Fibroblast of mammary gland (primary cell): ENCODE data around the gene SHB.
A peak's percentile ranks its signal among the peaks of the same experiment; 100 is the strongest.

Experiments used
- DNase-seq: peaks from one replicate; pipeline ENCODE4 v3.0.0-alpha.2; 2010; ENCODE audit warnings: low read depth
- H3K4me3 ChIP-seq: 2 replicates; pipeline ENCODE4 v1.5.1; 2011; ENCODE audit warnings: low read depth, mild to moderate bottlenecking, low read length, moderate library complexity; ENCODE audit not compliant: control insufficient read depth
- TF ChIP-seq, protein P1 (sequence below): conservative IDR thresholded peaks from 2 replicates; pipeline ENCODE4 v1.5.1; 2011; ENCODE audit warnings: low read depth, low read length, inconsistent platforms; ENCODE audit not compliant: control insufficient read depth, insufficient read depth

Gene SHB

DNA sequence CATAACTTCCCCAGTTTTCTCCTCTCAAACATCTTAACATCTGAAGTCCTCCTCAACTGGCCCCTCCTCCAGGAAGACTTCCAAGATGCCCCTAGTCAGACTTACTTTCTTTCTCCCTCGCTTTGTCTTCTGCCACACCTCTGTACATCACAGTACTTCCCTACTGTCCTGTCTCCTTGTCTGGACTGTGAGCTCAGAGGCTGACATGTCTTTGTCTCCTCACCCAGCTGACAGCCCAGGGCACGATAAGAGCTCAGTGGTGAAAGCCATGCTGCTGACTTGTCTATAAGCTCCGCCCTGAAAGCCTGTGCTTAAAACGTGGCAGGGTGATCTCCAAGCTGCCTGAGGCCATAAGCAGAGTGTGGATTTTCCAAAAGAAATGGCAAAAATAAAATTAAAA is 132.1 kb downstream of the SHB start:
- TF ChIP-seq, protein P1, sequence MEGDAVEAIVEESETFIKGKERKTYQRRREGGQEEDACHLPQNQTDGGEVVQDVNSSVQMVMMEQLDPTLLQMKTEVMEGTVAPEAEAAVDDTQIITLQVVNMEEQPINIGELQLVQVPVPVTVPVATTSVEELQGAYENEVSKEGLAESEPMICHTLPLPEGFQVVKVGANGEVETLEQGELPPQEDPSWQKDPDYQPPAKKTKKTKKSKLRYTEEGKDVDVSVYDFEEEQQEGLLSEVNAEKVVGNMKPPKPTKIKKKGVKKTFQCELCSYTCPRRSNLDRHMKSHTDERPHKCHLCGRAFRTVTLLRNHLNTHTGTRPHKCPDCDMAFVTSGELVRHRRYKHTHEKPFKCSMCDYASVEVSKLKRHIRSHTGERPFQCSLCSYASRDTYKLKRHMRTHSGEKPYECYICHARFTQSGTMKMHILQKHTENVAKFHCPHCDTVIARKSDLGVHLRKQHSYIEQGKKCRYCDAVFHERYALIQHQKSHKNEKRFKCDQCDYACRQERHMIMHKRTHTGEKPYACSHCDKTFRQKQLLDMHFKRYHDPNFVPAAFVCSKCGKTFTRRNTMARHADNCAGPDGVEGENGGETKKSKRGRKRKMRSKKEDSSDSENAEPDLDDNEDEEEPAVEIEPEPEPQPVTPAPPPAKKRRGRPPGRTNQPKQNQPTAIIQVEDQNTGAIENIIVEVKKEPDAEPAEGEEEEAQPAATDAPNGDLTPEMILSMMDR, result no peak
- H3K4me3 ChIP-seq, result no peak overlapping the region
- peak; percentile 76 for DNase-seq

DNA sequence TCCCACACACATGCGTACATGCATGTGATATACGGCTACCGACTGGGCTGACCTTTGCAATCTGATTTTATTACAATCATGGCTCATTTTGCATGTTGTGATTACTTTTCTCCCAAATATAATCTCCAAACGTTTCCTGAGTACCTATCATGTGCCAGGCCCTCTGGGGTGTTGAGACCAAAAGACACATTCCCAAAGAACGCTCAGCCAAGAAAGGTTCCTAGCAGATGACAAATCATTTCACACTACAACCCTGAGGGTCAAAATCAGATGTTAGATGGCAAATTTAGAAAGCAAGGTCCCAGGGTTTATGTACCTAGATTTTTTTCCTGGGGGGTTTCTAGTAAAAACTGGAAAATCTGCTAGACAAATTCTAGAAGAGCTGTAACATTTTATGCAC is 132.7 kb downstream of the SHB start:
- H3K4me3 ChIP-seq, result no peak overlapping the region
- TF ChIP-seq, protein P1, result no peak

DNA sequence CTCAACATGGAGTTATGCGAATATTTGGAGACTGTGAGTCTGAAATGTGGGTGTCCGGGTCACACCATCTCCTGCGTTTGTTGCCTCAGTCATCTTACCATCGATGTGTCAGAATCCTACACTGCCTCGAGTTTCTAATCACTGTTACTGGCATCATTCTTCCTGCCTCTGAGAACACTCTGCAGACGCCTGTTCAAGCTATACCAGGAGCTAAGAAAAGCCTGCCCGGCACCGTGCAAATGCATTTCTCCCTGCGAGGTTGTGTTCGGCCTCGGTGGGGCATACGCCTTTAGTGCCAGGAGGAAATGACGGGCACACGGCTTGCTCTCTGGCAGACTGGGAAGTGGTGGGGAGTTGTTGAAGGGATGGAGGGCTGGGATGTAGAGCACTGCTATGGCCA is 133.9 kb downstream of the SHB start:
- DNase-seq, result no peak
- H3K4me3 ChIP-seq, result no peak overlapping the region
- TF ChIP-seq, protein P1, result no peak

More for the DNA sequence above, 132.7 kb downstream of the SHB start:
- no peak for DNase-seq

DNA sequence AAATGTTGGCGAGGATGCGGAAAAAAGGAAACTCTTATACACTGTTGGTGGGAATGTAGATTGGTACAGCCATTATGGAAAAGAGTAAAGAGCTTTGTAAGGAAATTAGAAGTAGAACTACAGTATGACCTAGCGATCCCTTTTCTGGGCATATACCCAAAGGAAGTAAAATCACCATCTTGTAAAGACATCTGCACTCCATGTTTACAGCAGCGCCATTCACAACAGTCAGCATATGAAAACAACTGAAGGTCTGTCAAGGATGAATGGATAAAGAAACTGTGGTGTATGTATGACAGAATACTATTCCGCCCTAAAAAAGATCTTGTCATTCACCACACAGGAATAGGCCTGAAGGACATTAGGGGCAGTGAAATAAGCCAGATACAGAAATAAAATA is 137.4 kb downstream of the SHB start:
- TF ChIP-seq, protein P1, result no peak
- no peak overlapping the region for H3K4me3 ChIP-seq
- DNase-seq, result no peak

DNA sequence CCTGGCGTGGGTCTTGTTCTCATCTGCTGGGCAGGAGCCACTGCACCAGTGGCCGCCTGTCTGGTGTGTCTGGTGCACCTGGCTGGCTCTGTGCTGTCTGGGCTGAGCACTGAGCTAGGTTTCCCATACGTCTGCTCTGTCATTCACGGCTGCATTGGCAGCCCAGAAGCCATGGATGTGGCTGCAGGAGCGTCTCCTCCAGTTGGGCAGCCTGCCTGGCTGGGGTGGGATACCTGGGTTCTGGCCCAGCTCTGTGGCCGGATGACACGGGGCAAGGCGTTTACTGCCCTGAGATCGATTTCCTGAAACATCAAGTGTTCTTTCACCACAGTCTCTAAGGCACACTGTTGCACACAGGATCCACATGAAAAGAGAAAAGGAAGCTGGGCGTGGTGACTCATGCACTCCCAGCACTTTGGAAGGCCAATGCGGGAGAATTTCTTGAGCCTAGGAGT is 139.6 kb downstream of the SHB start:
- H3K4me3 ChIP-seq, result no peak overlapping the region
- peak; percentile 55 for DNase-seq
- TF ChIP-seq, protein P1, result no peak

DNA sequence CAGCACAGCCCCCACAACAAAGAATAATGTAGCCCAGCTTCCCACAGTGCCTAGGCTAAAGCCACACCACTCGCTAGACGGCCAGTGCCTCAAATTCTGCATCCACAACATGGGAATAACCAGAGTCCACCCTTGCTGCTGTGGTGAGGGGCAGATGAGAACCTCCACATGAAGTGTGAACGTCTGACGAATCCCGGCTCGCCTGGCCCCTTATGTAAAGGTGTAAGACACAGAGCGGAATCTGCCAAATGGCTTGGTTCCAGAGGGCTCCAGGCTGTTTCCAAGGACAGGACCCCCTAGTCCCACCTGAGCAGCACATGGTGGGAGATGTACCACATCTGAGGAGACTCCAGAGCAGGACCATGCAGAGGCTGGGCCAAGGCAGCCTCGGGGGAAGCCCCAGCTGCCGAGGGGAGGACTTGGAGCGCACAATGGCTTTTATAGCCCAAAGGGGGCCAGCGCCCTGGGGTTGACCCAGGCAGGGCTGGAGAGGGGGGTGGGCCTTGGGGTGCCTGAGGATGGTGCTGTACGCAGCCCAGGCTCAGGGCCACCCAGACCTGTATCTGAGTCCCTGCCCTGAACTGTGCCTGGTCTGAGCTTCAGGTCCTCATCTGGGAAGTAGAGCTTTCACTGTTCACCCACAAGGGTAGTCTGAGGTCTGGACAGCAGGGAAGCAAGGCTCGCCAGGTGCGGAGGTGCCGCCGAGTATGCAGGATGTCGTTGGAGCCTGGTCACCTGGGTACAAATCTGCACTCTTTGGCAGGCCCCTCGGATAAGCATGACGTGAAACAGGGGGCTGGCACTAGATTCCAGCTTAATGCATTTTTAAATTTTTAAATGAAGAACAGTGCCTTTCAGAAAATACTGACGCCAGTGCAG is 140.2 kb downstream of the SHB start:
- TF ChIP-seq, protein P1, result no peak
- no peak for DNase-seq
- no peak overlapping the region for H3K4me3 ChIP-seq
